Activated naive CD4-positive, alpha-beta T cell treated with anti-CD3 and anti-CD28 coated beads for 36 hours (primary cell): ENCODE data around the gene TRUB2. TPM values are rescaled to one million over a fixed set of nuclear protein-coding genes. Genes with fewer than 3 reads are reported as not detected.

Experiments
- CTCF ChIA-PET: fragments of 350-600 bp; sonication (Branson Sonifier 250); formaldehyde crosslinking; loops from one replicate; lab custom pipeline; 2021; ENCODE audit warnings: antibody characterized with exemption; lab: Charles Lee
- DNase-seq: peaks from one replicate; pipeline ENCODE4 v3.0.0-alpha.2; 2020
- H3K27ac Mint-ChIP-seq: one replicate; pipeline ENCODE4 v1.8.0; 2021; ENCODE audit warnings: mild to moderate bottlenecking, mixed read lengths
- H3K27me3 Mint-ChIP-seq: one replicate; pipeline ENCODE4 v1.8.0; 2021; ENCODE audit warnings: low read depth, mixed read lengths
- H3K36me3 Mint-ChIP-seq: one replicate; pipeline ENCODE4 v1.8.0; 2021; ENCODE audit warnings: low read depth, mixed read lengths
- H3K4me1 Mint-ChIP-seq: one replicate; pipeline ENCODE4 v1.8.0; 2021; ENCODE audit warnings: low read depth, mixed read lengths
- H3K4me3 Mint-ChIP-seq: one replicate; pipeline ENCODE4 v1.8.0; 2021; ENCODE audit warnings: mild to moderate bottlenecking, moderate library complexity, mixed read lengths
- H3K9me3 Mint-ChIP-seq: one replicate; pipeline ENCODE4 v1.8.0; 2021; ENCODE audit warnings: mixed read lengths
- intact Hi-C: fragments of 100-400 bp; cut with micrococcal nuclease; formaldehyde crosslinking; loops from one replicate; pipeline ENCODE4 v1.15.1; 2023
- total RNA-seq, 2 experiments: library from RNA; stranded (reverse); gene quantifications; one replicate each; pipeline ENCODE4 v1.2.3, GENCODE V29; 2021

TRUB2 gene
- total RNA-seq, 2 experiments from 2014 or later, result 28.0 to 29.4 TPM

- no peak overlapping the region for H3K27ac Mint-ChIP-seq
- H3K4me3 Mint-ChIP-seq, result no peak overlapping the region
- no peaks in the 10 kb centered on the region for H3K27me3 Mint-ChIP-seq
- no peaks in the 10 kb centered on the region for H3K9me3 Mint-ChIP-seq
- DNase-seq, result no peak
- peaks cover 4% of the 10 kb centered on the region for H3K36me3 Mint-ChIP-seq
- CTCF ChIA-PET, result interaction anchor here (0.5 to 3.8 kb wide), 5 partner anchors 10 to 73 kb away, joined by 3 to 28 read pairs (median 9); partner anchors contain the start of gene URM1
- peaks cover 28% of the 10 kb centered on the region for H3K4me1 Mint-ChIP-seq
- intact Hi-C loops, result loop anchor here (5.0 kb wide), 1 partner anchor 191 kb away; the partner anchor contains the start of gene SPTAN1
Observed at GRCh38 chr9:128360826-128361225, 38.6 kb upstream of the TRUB2 start.

GRCh38 chr9:128358861-128359260, 36.6 kb upstream of the TRUB2 start:
- CTCF ChIA-PET, result interaction anchor here (0.6 kb wide), 1 partner anchor 78 kb away, joined by 3 read pairs; no protein-coding TSS in a partner anchor
- Mint-ChIP-seq H3K4me3 (no peak overlapping the region), H3K36me3 (peaks cover 7% of the 10 kb centered on the region), H3K9me3 (no peaks in the 10 kb centered on the region), H3K27me3 (no peaks in the 10 kb centered on the region), H3K27ac (no peak overlapping the region), H3K4me1 (peaks cover 16% of the 10 kb centered on the region)
- intact Hi-C loops, result no loop called here
- no peak for DNase-seq

GRCh38 chr9:128358090-128358489, 35.8 kb upstream of the TRUB2 start:
- no peak overlapping the region for H3K27ac Mint-ChIP-seq
- H3K36me3 Mint-ChIP-seq, result peaks cover 7% of the 10 kb centered on the region
- no peaks in the 10 kb centered on the region for H3K9me3 Mint-ChIP-seq
- no peaks in the 10 kb centered on the region for H3K27me3 Mint-ChIP-seq
- peaks cover 16% of the 10 kb centered on the region for H3K4me1 Mint-ChIP-seq
- intact Hi-C loops, result no loop called here
- DNase-seq, result no peak
- CTCF ChIA-PET, result interaction anchor here (0.6 kb wide), 1 partner anchor 342 kb away, joined by 3 read pairs; no protein-coding TSS in a partner anchor
- H3K4me3 Mint-ChIP-seq, result no peak overlapping the region

GRCh38 chr9:128355451-128355850, 33.2 kb upstream of the TRUB2 start:
- Mint-ChIP-seq H3K27me3 (no peaks in the 10 kb centered on the region), H3K4me1 (no peaks in the 10 kb centered on the region), H3K36me3 (peaks cover 13% of the 10 kb centered on the region), H3K4me3 (no peak overlapping the region), H3K9me3 (no peaks in the 10 kb centered on the region), H3K27ac (no peak overlapping the region)
- CTCF ChIA-PET, result no interaction called here
- intact Hi-C loops, result no loop called here
- DNase-seq, result no peak

- CTCF ChIA-PET, result interaction anchor here (1.0 kb wide), 1 partner anchor 8 kb away, joined by 4 read pairs; no protein-coding TSS in a partner anchor
- H3K9me3 Mint-ChIP-seq, result no peaks in the 10 kb centered on the region
- no peaks in the 10 kb centered on the region for H3K27me3 Mint-ChIP-seq
- no peak overlapping the region for H3K4me3 Mint-ChIP-seq
- no peak for DNase-seq
- peak overlapping the region; percentile 2 for H3K27ac Mint-ChIP-seq
- H3K4me1 Mint-ChIP-seq, result no peaks in the 10 kb centered on the region
- H3K36me3 Mint-ChIP-seq, result peaks cover 18% of the 10 kb centered on the region
- intact Hi-C loops, result loop anchor here (10.0 kb wide), 1 partner anchor 1475 kb away; the partner anchor contains the start of gene TOR1A
Observed at GRCh38 chr9:128349772-128350171, 27.5 kb upstream of the TRUB2 start.

- H3K27ac Mint-ChIP-seq, result peak overlapping the region; percentile 2
- CTCF ChIA-PET, result interaction anchor here (0.6 to 1.0 kb wide), 2 partner anchors 8 to 237 kb away, joined by 3 to 4 read pairs; no protein-coding TSS in a partner anchor
- H3K4me1 Mint-ChIP-seq, result no peaks in the 10 kb centered on the region
- H3K9me3 Mint-ChIP-seq, result no peaks in the 10 kb centered on the region
- no peak overlapping the region for H3K4me3 Mint-ChIP-seq
- H3K36me3 Mint-ChIP-seq, result peaks cover 17% of the 10 kb centered on the region
- no peaks in the 10 kb centered on the region for H3K27me3 Mint-ChIP-seq
- intact Hi-C loops, result loop anchor here (10.0 kb wide), 1 partner anchor 1476 kb away; the partner anchor contains the start of gene TOR1A
- no peak for DNase-seq
Observed at GRCh38 chr9:128349125-128349524, 26.9 kb upstream of the TRUB2 start.

- no peak overlapping the region for H3K4me3 Mint-ChIP-seq
- no peak overlapping the region for H3K27ac Mint-ChIP-seq
- H3K9me3 Mint-ChIP-seq, result no peaks in the 10 kb centered on the region
- peaks cover 11% of the 10 kb centered on the region for H3K36me3 Mint-ChIP-seq
- H3K27me3 Mint-ChIP-seq, result no peaks in the 10 kb centered on the region
- intact Hi-C loops, result loop anchor here (10.0 kb wide), 1 partner anchor 1480 kb away; the partner anchor contains the start of gene TOR1A
- H3K4me1 Mint-ChIP-seq, result peaks cover 5% of the 10 kb centered on the region
- no peak for DNase-seq
- CTCF ChIA-PET, result interaction anchor here (0.6 to 0.7 kb wide), 3 partner anchors 19 to 71 kb away, joined by 3 to 4 read pairs (median 4); no protein-coding TSS in a partner anchor
Observed at GRCh38 chr9:128344931-128345605, 22.8 kb upstream of the TRUB2 start.

GRCh38 chr9:128343855-128344254, 21.6 kb upstream of the TRUB2 start:
- intact Hi-C loops, result loop anchor here (10.0 kb wide), 1 partner anchor 1481 kb away; the partner anchor contains the start of gene TOR1A
- Mint-ChIP-seq H3K4me1 (peaks cover 5% of the 10 kb centered on the region), H3K27ac (no peak overlapping the region), H3K27me3 (no peaks in the 10 kb centered on the region), H3K36me3 (peaks cover 9% of the 10 kb centered on the region), H3K9me3 (no peaks in the 10 kb centered on the region), H3K4me3 (no peak overlapping the region)
- CTCF ChIA-PET, result interaction anchor here (0.6 kb wide), 1 partner anchor 19 kb away, joined by 3 read pairs; no protein-coding TSS in a partner anchor
- no peak for DNase-seq

GRCh38 chr9:128342971-128343680, 20.9 kb upstream of the TRUB2 start:
- DNase-seq, result no peak
- Mint-ChIP-seq H3K27ac (no peak overlapping the region), H3K27me3 (no peaks in the 10 kb centered on the region), H3K36me3 (peaks cover 9% of the 10 kb centered on the region), H3K4me3 (no peak overlapping the region), H3K9me3 (no peaks in the 10 kb centered on the region), H3K4me1 (peaks cover 5% of the 10 kb centered on the region)
- CTCF ChIA-PET, result no interaction called here
- intact Hi-C loops, result loop anchor here (10.0 kb wide), 1 partner anchor 1482 kb away; the partner anchor contains the start of gene TOR1A

- CTCF ChIA-PET, result interaction anchor here (0.5 to 1.5 kb wide), 22 partner anchors 8 to 949 kb away, joined by 3 to 11 read pairs (median 4); partner anchors contain the start of genes GOLGA2, SWI5 and URM1
- Mint-ChIP-seq H3K27ac (peak overlapping the region; percentile 59), H3K4me3 (peak overlapping the region; percentile 93), H3K4me1 (peaks cover 5% of the 10 kb centered on the region), H3K36me3 (peaks cover 4% of the 10 kb centered on the region), H3K27me3 (no peaks in the 10 kb centered on the region), H3K9me3 (no peaks in the 10 kb centered on the region)
- DNase-seq, result peak; percentile 83
- intact Hi-C loops, result loop anchor here (1.0 to 10.0 kb wide), 8 partner anchors 46 to 1483 kb away; partner anchors contain the start of genes GOLGA2, ODF2, SWI5 and TOR1A
Observed at GRCh38 chr9:128341435-128341849, 19.2 kb upstream of the TRUB2 start.

GRCh38 chr9:128340691-128341434, 18.6 kb upstream of the TRUB2 start:
- peak overlapping the region; percentile 93 for H3K4me3 Mint-ChIP-seq
- DNase-seq, result peak; percentile 8
- CTCF ChIA-PET, result interaction anchor here (0.6 to 1.5 kb wide), 18 partner anchors 9 to 950 kb away, joined by 3 to 11 read pairs (median 4); partner anchors contain the start of genes GOLGA2, SWI5 and URM1
- H3K27me3 Mint-ChIP-seq, result no peaks in the 10 kb centered on the region
- peak overlapping the region; percentile 59 for H3K27ac Mint-ChIP-seq
- H3K9me3 Mint-ChIP-seq, result no peaks in the 10 kb centered on the region
- intact Hi-C loops, result loop anchor here (1.0 to 10.0 kb wide), 10 partner anchors 19 to 1484 kb away; partner anchors contain the start of genes COQ4, GOLGA2, ODF2 and SWI5
- peaks cover 5% of the 10 kb centered on the region for H3K4me1 Mint-ChIP-seq
- peaks cover 4% of the 10 kb centered on the region for H3K36me3 Mint-ChIP-seq
